ENCODE measurements around the gene HS6ST1. TPM values are rescaled to one million over a fixed set of nuclear protein-coding genes. Genes with fewer than 3 reads are reported as not detected.
A peak's percentile ranks its signal among the peaks of the same experiment; 100 is the strongest.

HS6ST1 gene
- total RNA-seq, 2 donors from 2014 or later, result 25.4 to 44.8 TPM

DNA sequence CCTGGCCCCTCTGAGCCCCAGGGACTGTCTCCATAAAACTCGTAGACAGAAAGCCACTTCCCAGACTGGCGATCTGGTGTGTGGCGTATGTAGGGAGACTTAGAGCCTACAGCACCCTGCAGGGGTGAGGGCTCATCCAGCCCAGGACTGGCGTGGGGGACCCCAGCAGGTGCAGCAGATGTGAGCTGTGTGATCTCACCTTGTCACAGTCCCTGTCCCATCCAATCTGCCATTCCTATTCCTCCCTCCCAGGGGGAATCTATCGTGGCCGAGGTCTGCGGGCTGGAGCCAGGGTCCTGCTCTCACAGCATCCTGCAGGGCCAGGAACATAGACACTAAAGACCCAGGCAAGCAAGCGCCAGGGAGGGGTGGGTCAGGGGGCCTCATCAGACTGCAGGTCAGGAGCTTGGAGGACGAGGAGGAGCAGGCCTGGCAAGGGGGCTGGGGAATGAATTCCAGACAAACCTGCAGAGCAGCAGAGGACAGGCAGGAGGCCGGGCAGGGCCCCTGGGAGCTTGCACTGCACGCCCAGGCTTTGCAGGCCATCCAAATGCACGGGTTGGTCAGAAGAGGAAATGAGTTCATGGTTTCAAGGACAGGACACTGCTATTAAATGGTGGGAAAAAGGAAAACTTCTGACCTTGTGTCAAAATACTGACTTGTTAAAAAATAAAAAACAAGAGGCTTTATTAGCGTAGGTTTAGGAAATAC is 32.5 kb downstream of the HS6ST1 start:
- intact Hi-C loops (cut with DNase I), result no loop called here
- Histone ChIP-seq H3K4me1 (peaks cover 44% of the 10 kb centered on the region), H3K36me3 (replicated peaks in 1 of 2; ENCODE audit: insufficient read depth in 1 of 2, low read depth in 2 of 2) (no peaks in the 10 kb centered on the region), H3K9me3 (no peaks in the 10 kb centered on the region), H3K4me3 (no peak overlapping the region), H3K27ac (peak overlapping the region in 1 of 4 donors; percentile 19), H3K27me3 (no peaks in the 10 kb centered on the region)
- no peak for DNase-seq
- ATAC-seq, result no peak
- TF ChIP-seq, protein P1, sequence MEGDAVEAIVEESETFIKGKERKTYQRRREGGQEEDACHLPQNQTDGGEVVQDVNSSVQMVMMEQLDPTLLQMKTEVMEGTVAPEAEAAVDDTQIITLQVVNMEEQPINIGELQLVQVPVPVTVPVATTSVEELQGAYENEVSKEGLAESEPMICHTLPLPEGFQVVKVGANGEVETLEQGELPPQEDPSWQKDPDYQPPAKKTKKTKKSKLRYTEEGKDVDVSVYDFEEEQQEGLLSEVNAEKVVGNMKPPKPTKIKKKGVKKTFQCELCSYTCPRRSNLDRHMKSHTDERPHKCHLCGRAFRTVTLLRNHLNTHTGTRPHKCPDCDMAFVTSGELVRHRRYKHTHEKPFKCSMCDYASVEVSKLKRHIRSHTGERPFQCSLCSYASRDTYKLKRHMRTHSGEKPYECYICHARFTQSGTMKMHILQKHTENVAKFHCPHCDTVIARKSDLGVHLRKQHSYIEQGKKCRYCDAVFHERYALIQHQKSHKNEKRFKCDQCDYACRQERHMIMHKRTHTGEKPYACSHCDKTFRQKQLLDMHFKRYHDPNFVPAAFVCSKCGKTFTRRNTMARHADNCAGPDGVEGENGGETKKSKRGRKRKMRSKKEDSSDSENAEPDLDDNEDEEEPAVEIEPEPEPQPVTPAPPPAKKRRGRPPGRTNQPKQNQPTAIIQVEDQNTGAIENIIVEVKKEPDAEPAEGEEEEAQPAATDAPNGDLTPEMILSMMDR (IDR thresholded peaks at IDR 0.05), result no peak
- no peak for TF ChIP-seq POLR2A (IDR thresholded peaks at IDR 0.05)
- 65 to 69% methylated on average over 8 to 13 of the region's 13 CpGs for WGBS, 2 donors

- H3K27ac ChIP-seq, result no peak overlapping the region
Observed at GRCh38 chr2:128285329-128285931, 33.2 kb downstream of the HS6ST1 start.

DNA sequence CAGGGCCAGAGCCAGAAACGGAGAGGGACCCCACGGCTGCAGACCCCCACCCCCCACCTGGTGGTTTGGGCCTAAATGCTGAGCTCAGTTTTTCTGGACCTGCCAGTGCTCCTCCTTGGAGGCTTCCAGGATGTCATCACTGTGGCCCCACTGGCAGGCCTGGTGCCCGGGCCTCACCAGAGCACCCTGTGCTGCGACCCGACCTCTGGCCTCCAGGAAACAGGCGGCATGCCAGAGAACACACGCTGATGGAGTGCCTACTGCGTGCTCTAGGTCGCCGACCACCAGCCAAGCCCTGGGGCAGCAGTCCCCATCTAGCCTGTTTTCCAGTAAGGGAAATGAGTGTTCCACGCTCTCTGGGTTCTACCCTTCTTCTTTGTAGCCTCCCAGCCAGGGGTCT is 33.8 kb downstream of the HS6ST1 start:
- Histone ChIP-seq H3K4me1 (peaks cover 53% of the 10 kb centered on the region), H3K27ac (no peak overlapping the region), H3K9me3 (no peaks in the 10 kb centered on the region), H3K27me3 (no peaks in the 10 kb centered on the region), H3K4me3 (no peak overlapping the region), H3K36me3 (replicated peaks in 1 of 2; ENCODE audit: insufficient read depth in 1 of 2, low read depth in 2 of 2) (no peaks in the 10 kb centered on the region)
- no peak for ATAC-seq
- 93 to 96% methylated on average over 8 to 11 of the region's 11 CpGs for WGBS, 2 donors
- no peak for DNase-seq
- TF ChIP-seq, protein P1 (IDR thresholded peaks at IDR 0.05), result no peak
- TF ChIP-seq POLR2A (IDR thresholded peaks at IDR 0.05), result no peak
- intact Hi-C loops (cut with DNase I), result no loop called here

More at GRCh38 chr2:128285329-128285931, 33.2 kb downstream of the HS6ST1 start:
- Histone ChIP-seq H3K36me3 (replicated peaks in 1 of 2; ENCODE audit: insufficient read depth in 1 of 2, low read depth in 2 of 2) (no peaks in the 10 kb centered on the region), H3K9me3 (no peaks in the 10 kb centered on the region), H3K27me3 (no peaks in the 10 kb centered on the region), H3K4me3 (no peak overlapping the region), H3K4me1 (peaks cover 52% of the 10 kb centered on the region)
- ATAC-seq (no peak), DNase-seq (no peak)
- TF ChIP-seq, protein P1 (IDR thresholded peaks at IDR 0.05), result no peak
- no peak for TF ChIP-seq POLR2A (IDR thresholded peaks at IDR 0.05)
- WGBS, 2 donors, result 92 to 93% methylated on average over 3 to 11 of the region's 12 CpGs
- intact Hi-C loops (cut with DNase I), result no loop called here

DNA sequence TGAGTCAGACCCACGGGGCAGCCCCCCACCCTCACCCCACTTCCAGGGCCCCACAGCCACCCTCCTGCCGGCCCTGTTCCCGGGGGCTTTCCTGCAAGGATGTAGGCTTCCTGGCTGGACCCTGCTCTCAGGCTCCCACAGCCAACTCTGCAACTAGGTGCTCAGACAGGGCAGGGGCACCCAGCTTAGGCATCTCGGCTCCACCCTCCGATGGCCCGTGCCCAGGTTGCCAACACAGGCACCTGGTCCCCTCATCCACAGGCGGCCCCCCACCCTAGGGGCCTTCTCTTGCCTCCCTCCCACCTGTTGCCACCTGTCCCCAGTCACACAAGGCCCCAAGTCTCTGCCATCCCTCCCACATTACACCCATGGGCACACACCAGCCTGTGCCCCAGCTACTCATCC is 34.6 kb downstream of the HS6ST1 start:
- 75 to 98% methylated on average over 4 to 7 of the region's 7 CpGs for WGBS, 2 donors
- Histone ChIP-seq H3K9me3 (no peaks in the 10 kb centered on the region), H3K27ac (no peak overlapping the region), H3K36me3 (replicated peaks in 1 of 2; ENCODE audit: insufficient read depth in 1 of 2, low read depth in 2 of 2) (no peaks in the 10 kb centered on the region), H3K4me1 (peaks cover 53% of the 10 kb centered on the region), H3K27me3 (no peaks in the 10 kb centered on the region), H3K4me3 (no peak overlapping the region)
- ATAC-seq (no peak), DNase-seq (no peak)
- TF ChIP-seq POLR2A (IDR thresholded peaks at IDR 0.05), result no peak
- TF ChIP-seq, protein P1 (IDR thresholded peaks at IDR 0.05), result no peak
- intact Hi-C loops (cut with DNase I), result no loop called here
